B cell (primary cell): ENCODE measurements around the gene CCNG1. TPM values are rescaled to one million over a fixed set of nuclear protein-coding genes. Genes with fewer than 3 reads are reported as not detected.

Experiments
- ATAC-seq: fragments of 200-7000 bp; cut with Tn5 transposase; one replicate; pipeline ENCODE4 v1.10.0; 2021; ENCODE audit warnings: low read depth, mild to moderate bottlenecking, moderate number of reproducible peaks, moderate library complexity
- CTCF ChIA-PET: fragments of 350-600 bp; sonication (Branson Sonifier 250); formaldehyde crosslinking; loops from one replicate; lab custom pipeline; 2021; ENCODE audit warnings: antibody characterized with exemption, inconsistent platforms; lab: Charles Lee
- POLR2A ChIA-PET: fragments of 350-600 bp; sonication (Branson Sonifier 250); formaldehyde crosslinking; loops from one replicate; lab custom pipeline; 2021; ENCODE audit warnings: antibody characterized with exemption; lab: Charles Lee
- DNase-seq: peaks from one replicate; pipeline ENCODE4 v3.0.0; 2013
- H2AFZ ChIP-seq: 2 replicates; pipeline ENCODE4 v1.6.1; 2012; ENCODE audit warnings: mild to moderate bottlenecking, low read depth, low read length; ENCODE audit not compliant: insufficient read depth, poor library complexity, severe bottlenecking
- H3K27ac ChIP-seq, 2 donors: 1 replicate in 1 of 2; 2 replicates in 1 of 2; pipeline ENCODE4 v1.5.1; 2012 to 2013; ENCODE audit warnings: low read length in 2 of 2, mild to moderate bottlenecking in 2 of 2, moderate library complexity in 1 of 2
- H3K27me3 ChIP-seq, 4 experiments: fragments of 200-600 bp in 1 of 4; sonication (generic) in 1 of 4; replicated peaks in 1 of 4; 1 replicate in 2 of 4; 2 replicates in 2 of 4; pipeline versions ENCODE4 v1.6.1 to v1.7.0; 2013 to 2016; ENCODE audit warnings: low read length in 3 of 4, mild to moderate bottlenecking in 2 of 4, mixed read lengths in 1 of 4, moderate library complexity in 1 of 4; ENCODE audit not compliant: insufficient read depth in 4 of 4, control insufficient read depth in 3 of 4; ENCODE audit errors: control extremely low read depth in 1 of 4
- H3K36me3 ChIP-seq, 2 experiments: replicated peaks in 1 of 2; 1 replicate in 1 of 2; 2 replicates in 1 of 2; pipeline versions ENCODE4 v1.6.1 to v1.7.1; 2013; ENCODE audit warnings: low read length in 1 of 2; ENCODE audit not compliant: insufficient read depth in 2 of 2, control insufficient read depth in 1 of 2; ENCODE audit errors: control extremely low read depth in 1 of 2, extremely low read depth in 1 of 2
- H3K4me1 ChIP-seq, 2 donors: fragments of 200-600 bp in 1 of 2; sonication (generic) in 1 of 2; 1 replicate in 1 of 2; 2 replicates in 1 of 2; pipeline versions ENCODE4 v1.5.1 to v1.6.1; 2013 to 2017; ENCODE audit warnings: low read length in 2 of 2; ENCODE audit not compliant: control insufficient read depth in 2 of 2, insufficient read depth in 2 of 2
- H3K4me2 ChIP-seq: replicated peaks from 2 replicates; pipeline ENCODE3; 2012; ENCODE audit warnings: mild to moderate bottlenecking, low read depth, low read length; ENCODE audit not compliant: poor library complexity, severe bottlenecking
- H3K4me3 ChIP-seq, 5 experiments: fragments of 200-600 bp in 1 of 5; sonication (generic) in 1 of 5; 1 replicate in 3 of 5; 2 replicates in 2 of 5; pipeline versions ENCODE4 v1.5.1 to v1.7.0; 2011 to 2016; ENCODE audit warnings: low read length in 4 of 5, mild to moderate bottlenecking in 4 of 5, low read depth in 2 of 5, control low read depth in 1 of 5, moderate library complexity in 1 of 5; ENCODE audit not compliant: insufficient read depth in 1 of 5; ENCODE audit errors: control extremely low read depth in 1 of 5, extremely low read depth in 1 of 5
- H3K79me2 ChIP-seq: fragments of 200-600 bp; sonication (generic); one replicate; pipeline ENCODE4 v1.6.0; 2016; ENCODE audit warnings: low read length; ENCODE audit not compliant: control insufficient read depth, insufficient read depth
- H3K9ac ChIP-seq: fragments of 200-600 bp; sonication (generic); 2 replicates; pipeline ENCODE4 v1.6.1; 2017; ENCODE audit warnings: mild to moderate bottlenecking, low read length, moderate library complexity
- H3K9me3 ChIP-seq, 3 donors: one replicate each; pipeline versions ENCODE4 v1.6.1 to v1.7.1; 2013; ENCODE audit warnings: low read length in 2 of 3; ENCODE audit not compliant: control insufficient read depth in 2 of 3, insufficient read depth in 1 of 3; ENCODE audit errors: control extremely low read depth in 1 of 3
- H4K20me1 ChIP-seq: 2 replicates; pipeline ENCODE4 v1.6.0; 2012; ENCODE audit warnings: mild to moderate bottlenecking, low read length; ENCODE audit not compliant: insufficient read depth, control insufficient read depth, poor library complexity, severe bottlenecking
- H3K27ac Mint-ChIP-seq: one replicate; pipeline ENCODE4 v1.8.0; 2021; ENCODE audit warnings: mixed read lengths
- H3K27me3 Mint-ChIP-seq: one replicate; pipeline ENCODE4 v1.8.0; 2021; ENCODE audit warnings: mixed read lengths
- H3K4me1 Mint-ChIP-seq: one replicate; pipeline ENCODE4 v1.8.0; 2021; ENCODE audit warnings: mixed read lengths
- H3K4me3 Mint-ChIP-seq: one replicate; pipeline ENCODE4 v1.8.0; 2021; ENCODE audit warnings: mixed read lengths
- H3K9me3 Mint-ChIP-seq: one replicate; pipeline ENCODE4 v1.8.0; 2022; ENCODE audit warnings: mixed read lengths; ENCODE audit not compliant: insufficient read depth
- CTCF ChIP-seq: fragments of 200-600 bp; IDR thresholded peaks from one replicate; pipeline ENCODE4 v1.8.0; 2022; ENCODE audit warnings: antibody characterized with exemption, mild to moderate bottlenecking
- EZH2 ChIP-seq: IDR thresholded peaks from 2 replicates; pipeline ENCODE4 v1.6.1; 2012; ENCODE audit warnings: borderline replicate concordance, low read depth, mild to moderate bottlenecking, moderate library complexity, low read length; ENCODE audit not compliant: insufficient read depth, poor library complexity, severe bottlenecking
- WGBS: methylation state at CpG from one replicate; pipeline ENCODE4 v1.1.5; 2013; ENCODE audit warnings: missing lambda C conversion rate; ENCODE audit not compliant: insufficient coverage; 5-methylcytosine and 5-hydroxymethylcytosine counted together
- intact Hi-C: fragments of 100-400 bp; cut with micrococcal nuclease; formaldehyde crosslinking; loops from one replicate; pipeline ENCODE4 v1.10.0; 2022
- polyA plus RNA-seq: library from polyadenylated mRNA; depleted of rRNA; stranded (reverse); fragments of >200 nt; gene quantifications from 2 replicates; pipeline ENCODE4 v1.2.3, GENCODE V29; 2012
- total RNA-seq, 2 donors: library from RNA; stranded (reverse); fragments of 120-200 nt in 1 of 2; gene quantifications; 1 replicate in 1 of 2; 2 replicates in 1 of 2; pipeline versions ENCODE4 v1.2.3 to v1.2.4, GENCODE V29; 2013 to 2022

CCNG1 gene
- total and polyA plus RNA-seq, 2 donors (not counting 1 experiment from before 2014, with no cell fraction given) = 29.0 to 80.1 TPM

- no peaks in the 10 kb centered on the region for H3K36me3 ChIP-seq
- Mint-ChIP-seq H3K4me3 (no peak overlapping the region), H3K27me3 (no peaks in the 10 kb centered on the region), H3K4me1 (peaks cover 13% of the 10 kb centered on the region), H3K27ac (no peak overlapping the region), H3K9me3 (no peaks in the 10 kb centered on the region)
- peaks cover 2% of the 10 kb centered on the region for H3K79me2 ChIP-seq
- WGBS = 86% methylated on average over 1 of the region's 1 CpG
- ATAC-seq (no peak), DNase-seq (no peak)
- H3K9ac ChIP-seq = no peak overlapping the region
- TF ChIP-seq EZH2 (no peak), CTCF (no peak)
- no peaks in the 10 kb centered on the region for H3K9me3 ChIP-seq
- intact Hi-C loops = loop anchor here (10.0 kb wide), 1 partner anchor 482 kb away; no protein-coding TSS in a partner anchor
- peaks cover 4 to 9% of the 10 kb centered on the region in 2 donors for H3K4me1 ChIP-seq
- no peak overlapping the region for H3K4me3 ChIP-seq
- no peak overlapping the region for H2AFZ ChIP-seq
- ChIA-PET POLR2A (no interaction called here), CTCF (no interaction called here)
- H3K4me2 ChIP-seq = no peak overlapping the region
- H3K27ac ChIP-seq = no peak overlapping the region
- H4K20me1 ChIP-seq = no peaks in the 10 kb centered on the region
- H3K27me3 ChIP-seq = no peaks in the 10 kb centered on the region
Measured at GRCh38 chr5:163432544-163432943, 4.9 kb upstream of the CCNG1 start.

GRCh38 chr5:163433271-163433670, 4.1 kb upstream of the CCNG1 start:
- Histone ChIP-seq H3K4me3 (no peak overlapping the region), H3K4me2 (no peak overlapping the region), H3K79me2 (peaks cover 9% of the 10 kb centered on the region), H3K9ac (no peak overlapping the region), H4K20me1 (no peaks in the 10 kb centered on the region), H3K36me3 (no peaks in the 10 kb centered on the region), H3K9me3 (no peaks in the 10 kb centered on the region), H3K27me3 (no peaks in the 10 kb centered on the region), H2AFZ (no peak overlapping the region), H3K27ac (no peak overlapping the region), H3K4me1 (peaks cover 8 to 14% of the 10 kb centered on the region in 2 donors)
- Mint-ChIP-seq H3K4me3 (no peak overlapping the region), H3K27ac (no peak overlapping the region), H3K27me3 (no peaks in the 10 kb centered on the region), H3K9me3 (no peaks in the 10 kb centered on the region), H3K4me1 (peaks cover 17% of the 10 kb centered on the region)
- WGBS = 90% methylated on average over 5 of the region's 5 CpGs
- DNase-seq (no peak), ATAC-seq (no peak)
- ChIA-PET CTCF (no interaction called here), POLR2A (no interaction called here)
- intact Hi-C loops = loop anchor here (10.0 kb wide), 1 partner anchor 482 kb away; no protein-coding TSS in a partner anchor
- TF ChIP-seq EZH2 = no peak
- no peak for TF ChIP-seq CTCF
